ENCODE results near the gene AK8. TPM values are rescaled to one million over a fixed set of nuclear protein-coding genes. Genes with fewer than 3 reads are reported as not detected.

Gene AK8
- total RNA-seq, 4 donors from 2014 or later, result 1.4 to 3.7 (median 1.8) TPM

DNA sequence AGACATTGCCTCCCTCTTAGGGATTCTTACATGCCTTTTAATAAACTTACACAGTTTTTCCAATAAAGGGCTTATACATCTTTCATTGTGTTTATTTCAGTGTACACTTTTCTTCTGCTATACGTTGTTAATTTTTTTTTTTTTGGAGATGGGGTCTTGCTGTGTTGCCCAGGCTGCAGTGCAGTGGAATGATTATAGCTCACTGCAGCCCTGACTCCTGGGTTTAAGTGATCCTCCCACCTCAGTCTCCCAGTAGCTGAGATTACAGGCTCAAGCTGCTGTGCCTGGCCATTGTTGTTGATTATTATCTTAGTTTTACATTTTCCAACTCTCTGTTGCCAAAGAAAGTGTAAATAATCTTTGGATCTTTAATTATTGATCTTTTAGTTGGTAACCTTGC is 118.0 kb downstream of the AK8 start:
- H3K36me3 ChIP-seq, result no peaks in the 10 kb centered on the region
- H3K9me3 ChIP-seq, result no peaks in the 10 kb centered on the region
- TF ChIP-seq EP300 (IDR thresholded peaks at IDR 0.05) (no peak), POLR2AphosphoS5 (IDR thresholded peaks at IDR 0.05) (no peak), POLR2A (IDR thresholded peaks at IDR 0.05) (no peak)
- TF ChIP-seq, protein P1, sequence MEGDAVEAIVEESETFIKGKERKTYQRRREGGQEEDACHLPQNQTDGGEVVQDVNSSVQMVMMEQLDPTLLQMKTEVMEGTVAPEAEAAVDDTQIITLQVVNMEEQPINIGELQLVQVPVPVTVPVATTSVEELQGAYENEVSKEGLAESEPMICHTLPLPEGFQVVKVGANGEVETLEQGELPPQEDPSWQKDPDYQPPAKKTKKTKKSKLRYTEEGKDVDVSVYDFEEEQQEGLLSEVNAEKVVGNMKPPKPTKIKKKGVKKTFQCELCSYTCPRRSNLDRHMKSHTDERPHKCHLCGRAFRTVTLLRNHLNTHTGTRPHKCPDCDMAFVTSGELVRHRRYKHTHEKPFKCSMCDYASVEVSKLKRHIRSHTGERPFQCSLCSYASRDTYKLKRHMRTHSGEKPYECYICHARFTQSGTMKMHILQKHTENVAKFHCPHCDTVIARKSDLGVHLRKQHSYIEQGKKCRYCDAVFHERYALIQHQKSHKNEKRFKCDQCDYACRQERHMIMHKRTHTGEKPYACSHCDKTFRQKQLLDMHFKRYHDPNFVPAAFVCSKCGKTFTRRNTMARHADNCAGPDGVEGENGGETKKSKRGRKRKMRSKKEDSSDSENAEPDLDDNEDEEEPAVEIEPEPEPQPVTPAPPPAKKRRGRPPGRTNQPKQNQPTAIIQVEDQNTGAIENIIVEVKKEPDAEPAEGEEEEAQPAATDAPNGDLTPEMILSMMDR (IDR thresholded peaks at IDR 0.05), result no peak
- peak in 1 of 2 donors; percentile 6 for DNase-seq (ENCODE audit: low spot score in 2 of 2)
- peaks cover 5% of the 10 kb centered on the region for H3K4me1 ChIP-seq
- no peak overlapping the region for H3K4me3 ChIP-seq
- H3K27me3 ChIP-seq, result no peaks in the 10 kb centered on the region
- 89% methylated on average over 1 of the region's 1 CpG for WGBS
- no peak overlapping the region for H3K27ac ChIP-seq

DNA sequence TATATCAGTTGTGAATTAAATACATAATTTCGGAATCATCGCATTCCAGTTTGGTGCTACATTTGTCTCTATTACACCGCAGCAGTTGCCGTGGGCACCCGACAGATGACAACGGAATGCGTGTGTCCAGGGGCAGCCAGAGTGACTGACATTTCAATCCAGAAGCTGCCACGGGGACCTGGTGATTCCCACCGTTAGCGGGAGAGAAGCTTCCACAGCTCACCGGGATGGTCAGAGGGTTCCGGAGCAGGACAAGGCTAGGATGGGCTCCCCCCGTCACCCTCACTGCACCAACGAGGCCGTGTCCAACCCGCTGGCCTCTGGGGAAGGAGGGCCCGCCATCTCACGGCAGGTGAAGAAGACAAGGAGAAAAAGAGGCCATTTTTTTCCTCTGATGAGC is 121.1 kb downstream of the AK8 start:
- Histone ChIP-seq H3K9me3 (no peaks in the 10 kb centered on the region), H3K4me1 (peaks cover 5% of the 10 kb centered on the region), H3K27me3 (no peaks in the 10 kb centered on the region), H3K4me3 (no peak overlapping the region), H3K27ac (no peak overlapping the region), H3K36me3 (no peaks in the 10 kb centered on the region)
- TF ChIP-seq POLR2AphosphoS5 (IDR thresholded peaks at IDR 0.05) (no peak), EP300 (IDR thresholded peaks at IDR 0.05) (no peak), POLR2A (IDR thresholded peaks at IDR 0.05) (no peak)
- TF ChIP-seq, protein P1 (IDR thresholded peaks at IDR 0.05), result no peak
- 87% methylated on average over 18 of the region's 18 CpGs for WGBS
- DNase-seq (ENCODE audit: low spot score in 2 of 2), result peak in 1 of 2 donors; percentile 68

DNA sequence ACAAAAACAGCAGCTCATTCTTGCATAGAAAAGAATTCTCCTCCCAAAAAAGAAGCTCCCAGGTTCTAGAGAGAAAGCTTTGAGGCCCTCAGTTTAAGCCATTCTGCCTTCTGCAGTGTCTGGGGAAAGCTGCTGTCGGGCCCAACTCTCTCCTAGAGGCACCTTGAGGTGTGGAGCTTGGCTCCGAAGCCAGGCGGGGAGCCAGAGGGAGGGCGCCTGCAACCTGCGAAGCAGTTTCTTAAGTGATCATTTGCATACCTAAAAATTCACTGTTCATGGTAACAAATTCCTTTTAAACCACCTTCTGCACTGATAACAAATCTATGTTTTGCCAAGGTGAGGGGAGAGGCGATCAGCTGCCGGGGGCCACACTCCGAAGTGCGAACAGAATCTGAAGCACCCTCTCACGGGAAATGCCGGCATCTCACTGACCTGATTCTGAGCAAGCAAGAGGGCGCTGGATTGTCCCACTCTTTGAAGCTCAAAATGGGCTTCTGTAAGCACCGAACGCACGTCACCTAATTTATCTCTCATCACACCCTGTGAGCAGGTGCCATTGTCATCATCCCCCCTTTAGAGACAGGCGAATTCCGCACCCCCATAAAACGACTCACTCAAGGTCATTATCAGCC is 121.8 kb downstream of the AK8 start:
- 61% methylated on average over 18 of the region's 18 CpGs for WGBS
- Histone ChIP-seq H3K27me3 (no peaks in the 10 kb centered on the region), H3K9me3 (no peaks in the 10 kb centered on the region), H3K27ac (no peak overlapping the region), H3K36me3 (no peaks in the 10 kb centered on the region), H3K4me1 (peaks cover 5% of the 10 kb centered on the region), H3K4me3 (no peak overlapping the region)
- peak in 1 of 2 donors; percentile 52 for DNase-seq (ENCODE audit: low spot score in 2 of 2)
- TF ChIP-seq POLR2AphosphoS5 (IDR thresholded peaks at IDR 0.05) (no peak), EP300 (IDR thresholded peaks at IDR 0.05) (no peak), POLR2A (IDR thresholded peaks at IDR 0.05) (no peak)
- TF ChIP-seq, protein P1 (IDR thresholded peaks at IDR 0.05), result no peak

DNA sequence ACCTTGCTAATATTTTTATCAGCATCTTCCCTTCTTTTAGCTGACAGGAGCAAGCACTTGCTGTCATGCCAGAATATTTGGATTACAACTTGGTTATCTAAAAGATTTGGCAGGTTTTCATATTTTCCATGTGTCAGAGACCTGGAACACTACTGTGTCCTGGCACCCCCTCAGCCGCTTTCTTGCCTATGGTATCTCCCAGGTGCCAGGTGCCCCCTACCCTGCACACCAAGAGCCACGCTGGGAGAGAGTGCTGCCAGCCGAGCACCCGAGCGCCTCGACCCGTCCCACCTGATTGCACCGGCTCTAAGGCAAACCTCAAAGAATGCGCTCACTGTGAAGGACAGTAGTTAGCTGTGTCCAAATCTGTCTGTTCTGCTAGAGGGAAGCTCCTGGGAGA is 123.0 kb downstream of the AK8 start:
- TF ChIP-seq EP300 (IDR thresholded peaks at IDR 0.05), result no peak
- TF ChIP-seq, protein P1 (IDR thresholded peaks at IDR 0.05), result no peak
- TF ChIP-seq POLR2AphosphoS5 (IDR thresholded peaks at IDR 0.05), result no peak
- TF ChIP-seq POLR2A (IDR thresholded peaks at IDR 0.05), result no peak
- Histone ChIP-seq H3K9me3 (no peaks in the 10 kb centered on the region), H3K4me1 (peaks cover 5% of the 10 kb centered on the region), H3K27me3 (no peaks in the 10 kb centered on the region), H3K36me3 (no peaks in the 10 kb centered on the region), H3K4me3 (no peak overlapping the region), H3K27ac (no peak overlapping the region)
- WGBS, result 81% methylated on average over 9 of the region's 9 CpGs
- DNase-seq (ENCODE audit: low spot score in 2 of 2), result peak in 1 of 2 donors; percentile 68

DNA sequence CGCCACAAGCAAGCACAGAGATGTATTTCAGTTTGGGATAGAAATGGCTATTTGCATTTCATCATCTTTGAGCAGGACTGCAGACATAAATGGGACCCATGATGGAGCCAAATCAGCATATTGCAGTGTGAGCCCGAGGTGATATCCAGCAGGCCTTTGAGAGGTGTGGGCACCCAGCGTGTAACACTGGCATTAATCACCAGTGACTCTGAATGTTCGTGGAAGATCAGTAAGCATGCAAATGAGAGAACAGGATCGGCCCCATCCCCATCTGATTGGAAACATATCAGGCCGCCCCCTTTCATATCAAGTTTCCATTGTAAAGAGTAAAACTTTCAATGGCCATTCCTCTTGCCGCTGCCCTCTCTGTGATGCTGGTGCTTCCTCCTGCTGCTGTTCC is 123.8 kb downstream of the AK8 start:
- TF ChIP-seq, protein P1 (IDR thresholded peaks at IDR 0.05), result no peak
- TF ChIP-seq EP300 (IDR thresholded peaks at IDR 0.05) (no peak), POLR2AphosphoS5 (IDR thresholded peaks at IDR 0.05) (no peak), POLR2A (IDR thresholded peaks at IDR 0.05) (no peak)
- Histone ChIP-seq H3K9me3 (no peaks in the 10 kb centered on the region), H3K36me3 (no peaks in the 10 kb centered on the region), H3K27ac (no peak overlapping the region), H3K4me3 (no peak overlapping the region), H3K27me3 (no peaks in the 10 kb centered on the region), H3K4me1 (peaks cover 5% of the 10 kb centered on the region)
- 82% methylated on average over 6 of the region's 7 CpGs for WGBS
- peak in 1 of 2 donors; percentile 29 for DNase-seq (ENCODE audit: low spot score in 2 of 2)
